ENCODE results near the gene PRKCZ. TPM values are rescaled to one million over a fixed set of nuclear protein-coding genes. Genes with fewer than 3 reads are reported as not detected.
A peak's percentile ranks its signal among the peaks of the same experiment; 100 is the strongest.

PRKCZ gene
- total RNA-seq, 1 donor: 0.72 TPM

DNA sequence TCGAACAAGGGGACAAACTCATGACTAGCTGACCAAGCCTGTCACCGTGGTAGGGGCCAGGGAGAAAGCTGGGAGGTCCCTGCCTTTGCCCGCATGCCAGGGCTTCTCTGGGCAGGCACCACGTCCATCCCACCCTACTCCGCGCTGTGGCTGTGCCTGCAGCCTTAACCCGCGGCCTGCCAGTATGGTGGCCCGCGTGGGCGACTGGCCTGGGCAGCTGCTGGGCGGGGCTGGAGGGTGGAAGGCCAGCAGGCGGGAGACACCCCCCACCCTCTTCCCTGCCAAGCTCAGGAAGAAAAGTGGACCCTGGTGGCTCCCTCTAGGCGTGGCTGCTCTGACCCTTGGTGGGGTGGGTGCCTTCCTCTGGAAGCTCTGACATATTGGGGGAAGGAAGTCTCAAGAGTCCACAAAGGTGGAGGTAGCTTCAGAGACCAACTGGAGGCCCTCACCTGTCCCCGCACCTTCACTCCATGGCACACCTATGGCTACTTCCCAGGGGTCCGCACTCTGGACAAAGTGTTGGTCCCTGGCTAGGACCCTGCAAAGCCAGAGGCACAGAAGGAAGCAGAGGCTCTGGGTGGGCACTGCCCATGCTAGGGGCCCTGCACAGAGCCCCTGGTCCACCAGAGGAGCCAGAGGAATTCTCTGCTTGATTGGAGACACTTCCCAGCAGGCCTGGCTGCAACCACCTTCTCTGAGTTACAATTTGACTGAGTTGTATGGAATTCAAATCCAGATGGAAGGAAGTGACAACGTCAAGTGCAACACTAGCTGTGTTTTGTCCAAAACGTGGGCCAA is 174.6 kb downstream of the PRKCZ start:
- Histone ChIP-seq H3K4me3 (ENCODE audit: insufficient read depth, low read length) (no peak overlapping the region), H3K27ac (ENCODE audit: low read depth, low read length) (no peak overlapping the region), H3K79me2 (ENCODE audit: insufficient read depth, low read length) (peaks cover 15% of the 10 kb centered on the region), H3K27me3 (ENCODE audit: insufficient read depth, low read length) (no peaks in the 10 kb centered on the region), H3K9me3 (ENCODE audit: low read depth, low read length) (no peaks in the 10 kb centered on the region), H3K4me2 (ENCODE audit: insufficient read depth, low read length) (no peak overlapping the region), H3K36me3 (ENCODE audit: insufficient read depth, low read length) (peaks cover 7% of the 10 kb centered on the region), H2AFZ (ENCODE audit: low read length) (no peak overlapping the region), H3K4me1 (ENCODE audit: insufficient read depth, low read length) (no peaks in the 10 kb centered on the region), H4K20me1 (ENCODE audit: insufficient read depth, low read length) (peaks cover 11% of the 10 kb centered on the region)
- peak; percentile 87 for DNase-seq (ENCODE audit: insufficient read length, low spot score, missing footprints)
- TF ChIP-seq CTCF (IDR thresholded peaks at IDR 0.05; ENCODE audit: extremely low read depth, low read depth, low read length): no peak

- Histone ChIP-seq H3K9me3 (ENCODE audit: low read depth, low read length) (no peaks in the 10 kb centered on the region), H3K27me3 (ENCODE audit: insufficient read depth, low read length) (no peaks in the 10 kb centered on the region), H3K79me2 (ENCODE audit: insufficient read depth, low read length) (peaks cover 34% of the 10 kb centered on the region), H4K20me1 (ENCODE audit: insufficient read depth, low read length) (peaks cover 30% of the 10 kb centered on the region), H3K4me3 (ENCODE audit: insufficient read depth, low read length) (peak overlapping the region; percentile 81), H3K4me2 (ENCODE audit: insufficient read depth, low read length) (peak overlapping the region; percentile 81), H2AFZ (ENCODE audit: low read length) (peak overlapping the region; percentile 72), H3K27ac (ENCODE audit: low read depth, low read length) (peak overlapping the region; percentile 82), H3K4me1 (ENCODE audit: insufficient read depth, low read length) (peaks cover 6% of the 10 kb centered on the region), H3K36me3 (ENCODE audit: insufficient read depth, low read length) (peaks cover 7% of the 10 kb centered on the region)
- peak; percentile 96 for DNase-seq (ENCODE audit: insufficient read length, low spot score, missing footprints)
- TF ChIP-seq CTCF (IDR thresholded peaks at IDR 0.05; ENCODE audit: extremely low read depth, low read depth, low read length): no peak
Observed at GRCh38 chr1:2226525-2227345, 176.5 kb downstream of the PRKCZ start.

GRCh38 chr1:2227346-2228156 is 177.3 kb downstream of the PRKCZ start:
- Histone ChIP-seq H2AFZ (ENCODE audit: low read length) (peak overlapping the region; percentile 72), H3K4me1 (ENCODE audit: insufficient read depth, low read length) (peaks cover 13% of the 10 kb centered on the region), H4K20me1 (ENCODE audit: insufficient read depth, low read length) (peaks cover 38% of the 10 kb centered on the region)

More at GRCh38 chr1:2227346-2228156, 177.3 kb downstream of the PRKCZ start:
- H3K36me3 ChIP-seq (ENCODE audit: insufficient read depth, low read length): peaks cover 7% of the 10 kb centered on the region
- H3K4me3 ChIP-seq (ENCODE audit: insufficient read depth, low read length): peak overlapping the region; percentile 81
- H3K79me2 ChIP-seq (ENCODE audit: insufficient read depth, low read length): peaks cover 42% of the 10 kb centered on the region
- peak overlapping the region; percentile 81 for H3K4me2 ChIP-seq (ENCODE audit: insufficient read depth, low read length)
- no peak for TF ChIP-seq CTCF (IDR thresholded peaks at IDR 0.05; ENCODE audit: extremely low read depth, low read depth, low read length)
- peak overlapping the region; percentile 82 for H3K27ac ChIP-seq (ENCODE audit: low read depth, low read length)
- peak; percentile 100 for DNase-seq (ENCODE audit: insufficient read length, low spot score, missing footprints)
- H3K27me3 ChIP-seq (ENCODE audit: insufficient read depth, low read length): no peaks in the 10 kb centered on the region
- H3K9me3 ChIP-seq (ENCODE audit: low read depth, low read length): no peaks in the 10 kb centered on the region

Measured in osteoblast (primary cell).